Stomach smooth muscle (tissue), 2 donors: ENCODE measurements around the gene RAD54L.

Source experiments
- H3K27ac ChIP-seq: one replicate; pipeline ENCODE4 v1.7.0; 2013; ENCODE audit warnings: mild to moderate bottlenecking, low read length, inconsistent platforms
- H3K27me3 ChIP-seq, 2 donors: one replicate each; pipeline ENCODE4 v1.7.0; 2013; ENCODE audit warnings: low read length in 2 of 2; ENCODE audit not compliant: insufficient read depth in 2 of 2, control insufficient read depth in 1 of 2
- H3K36me3 ChIP-seq, 2 donors: one replicate each; pipeline ENCODE4 v1.7.0; 2013; ENCODE audit warnings: low read length in 2 of 2; ENCODE audit not compliant: control insufficient read depth in 2 of 2, insufficient read depth in 2 of 2
- H3K4me1 ChIP-seq: one replicate; pipeline ENCODE4 v1.7.0; 2013; ENCODE audit warnings: low read length; ENCODE audit not compliant: control insufficient read depth, insufficient read depth
- H3K4me3 ChIP-seq, 2 donors: one replicate each; pipeline ENCODE4 v1.7.0; 2013; ENCODE audit warnings: low read length in 2 of 2
- H3K9ac ChIP-seq, 2 donors: one replicate each; pipeline ENCODE4 v1.7.0; 2013; ENCODE audit warnings: low read length in 2 of 2, mild to moderate bottlenecking in 1 of 2
- H3K9me3 ChIP-seq, 2 donors: one replicate each; pipeline ENCODE4 v1.7.0; 2013; ENCODE audit warnings: low read length in 2 of 2; ENCODE audit not compliant: control insufficient read depth in 2 of 2
- donor health status: healthy.
- donor health status: Pancreatic carcinoma.

The RAD54L gene

GRCh38 chr1:46285730-46286477 is 38.3 kb downstream of the RAD54L start:
- Histone ChIP-seq H3K4me3 (no peak overlapping the region), H3K27me3 (no peaks in the 10 kb centered on the region), H3K36me3 (peaks cover 36 to 53% of the 10 kb centered on the region in 2 donors), H3K9ac (no peak overlapping the region), H3K27ac (no peak overlapping the region), H3K4me1 (no peaks in the 10 kb centered on the region), H3K9me3 (no peaks in the 10 kb centered on the region)

GRCh38 chr1:46288485-46289133 is 41.0 kb downstream of the RAD54L start:
- H3K9ac ChIP-seq = no peak overlapping the region
- no peaks in the 10 kb centered on the region for H3K27me3 ChIP-seq
- H3K27ac ChIP-seq = no peak overlapping the region
- no peak overlapping the region for H3K4me3 ChIP-seq
- H3K4me1 ChIP-seq = no peaks in the 10 kb centered on the region
- H3K9me3 ChIP-seq = no peaks in the 10 kb centered on the region
- peaks cover 38 to 46% of the 10 kb centered on the region in 2 donors for H3K36me3 ChIP-seq

- Histone ChIP-seq H3K9ac (no peak overlapping the region), H3K36me3 (peaks cover 38 to 45% of the 10 kb centered on the region in 2 donors)
These were observed 41.6 kb downstream of the RAD54L start for GRCh38 chr1:46289134-46289494.

GRCh38 chr1:46289976-46290375 is 42.4 kb downstream of the RAD54L start:
- H3K4me3 ChIP-seq = no peak overlapping the region
- no peaks in the 10 kb centered on the region for H3K4me1 ChIP-seq
- H3K27me3 ChIP-seq = no peaks in the 10 kb centered on the region
- peaks cover 30 to 37% of the 10 kb centered on the region in 2 donors for H3K36me3 ChIP-seq
- no peak overlapping the region for H3K9ac ChIP-seq
- H3K9me3 ChIP-seq = no peaks in the 10 kb centered on the region
- no peak overlapping the region for H3K27ac ChIP-seq

More at GRCh38 chr1:46289134-46289494, 41.6 kb downstream of the RAD54L start:
- no peak overlapping the region for H3K4me3 ChIP-seq
- H3K4me1 ChIP-seq = no peaks in the 10 kb centered on the region
- no peak overlapping the region for H3K27ac ChIP-seq
- H3K27me3 ChIP-seq = no peaks in the 10 kb centered on the region
- H3K9me3 ChIP-seq = no peaks in the 10 kb centered on the region

- no peaks in the 10 kb centered on the region for H3K9me3 ChIP-seq
- peaks cover 29 to 33% of the 10 kb centered on the region in 2 donors for H3K36me3 ChIP-seq
- peaks cover 5% of the 10 kb centered on the region for H3K4me1 ChIP-seq
- no peaks in the 10 kb centered on the region for H3K27me3 ChIP-seq
- no peak overlapping the region for H3K27ac ChIP-seq
- H3K9ac ChIP-seq = no peak overlapping the region
- no peak overlapping the region for H3K4me3 ChIP-seq
These were observed 47.7 kb downstream of the RAD54L start for GRCh38 chr1:46295306-46295705.

- no peak overlapping the region for H3K9ac ChIP-seq
- H3K27me3 ChIP-seq = no peaks in the 10 kb centered on the region
- no peaks in the 10 kb centered on the region for H3K9me3 ChIP-seq
- peaks cover 23% of the 10 kb centered on the region for H3K4me1 ChIP-seq
- H3K36me3 ChIP-seq = peaks cover 26 to 28% of the 10 kb centered on the region in 2 donors
- no peak overlapping the region for H3K27ac ChIP-seq
- no peak overlapping the region for H3K4me3 ChIP-seq
These were observed 50.8 kb downstream of the RAD54L start for GRCh38 chr1:46298387-46298786.

GRCh38 chr1:46300673-46301405 is 53.3 kb downstream of the RAD54L start:
- Histone ChIP-seq H3K36me3 (peaks cover 15 to 19% of the 10 kb centered on the region in 2 donors), H3K27me3 (no peaks in the 10 kb centered on the region), H3K9ac (peak overlapping the region; percentile 98), H3K9me3 (no peaks in the 10 kb centered on the region), H3K27ac (peak overlapping the region; percentile 98), H3K4me1 (peaks cover 30% of the 10 kb centered on the region), H3K4me3 (peak overlapping the region; percentile 91 to 96)

- no peaks in the 10 kb centered on the region for H3K27me3 ChIP-seq
- H3K9me3 ChIP-seq = no peaks in the 10 kb centered on the region
- H3K36me3 ChIP-seq = peaks cover 15 to 18% of the 10 kb centered on the region in 2 donors
- peaks cover 30% of the 10 kb centered on the region for H3K4me1 ChIP-seq
- peak overlapping the region; percentile 98 for H3K27ac ChIP-seq
- H3K4me3 ChIP-seq = peak overlapping the region; percentile 91 to 96
- H3K9ac ChIP-seq = peak overlapping the region; percentile 98
These were observed 53.8 kb downstream of the RAD54L start for GRCh38 chr1:46301406-46301807.

- Histone ChIP-seq H3K36me3 (peaks cover 12% of the 10 kb centered on the region in 2 donors), H3K27ac (peak overlapping the region; percentile 98), H3K9me3 (no peaks in the 10 kb centered on the region), H3K27me3 (no peaks in the 10 kb centered on the region), H3K9ac (peak overlapping the region; percentile 98), H3K4me1 (peaks cover 35% of the 10 kb centered on the region), H3K4me3 (peak overlapping the region; percentile 91 to 96)
These were observed 54.5 kb downstream of the RAD54L start for GRCh38 chr1:46301808-46302640.

- H3K9ac ChIP-seq = peak overlapping the region; percentile 98
- H3K27ac ChIP-seq = peak overlapping the region; percentile 98
- H3K4me3 ChIP-seq = peak overlapping the region; percentile 91 to 96
- H3K9me3 ChIP-seq = no peaks in the 10 kb centered on the region
- H3K4me1 ChIP-seq = peaks cover 35% of the 10 kb centered on the region
- no peaks in the 10 kb centered on the region for H3K27me3 ChIP-seq
- H3K36me3 ChIP-seq = peaks cover 5 to 6% of the 10 kb centered on the region in 2 donors
These were observed 55.1 kb downstream of the RAD54L start for GRCh38 chr1:46302641-46303037.
